ENCODE results near the gene SUN3. TPM values are rescaled to one million over a fixed set of nuclear protein-coding genes. Genes with fewer than 3 reads are reported as not detected.

The SUN3 gene
- total RNA-seq, 1 experiment from 2014 or later = not detected

- peaks cover 20% of the 10 kb centered on the region for H3K27me3 Mint-ChIP-seq (ENCODE audit: low read depth)
- Histone ChIP-seq H3K27ac (ENCODE audit: insufficient read length, low read depth, low read length) (no peak overlapping the region), H3K23ac (ENCODE audit: insufficient read length, low read depth, low read length) (no peak overlapping the region), H3K9me3 (ENCODE audit: control insufficient read depth, low read depth, low read length) (no peaks in the 10 kb centered on the region), H2BK12ac (ENCODE audit: insufficient read length, low read depth, low read length) (no peak overlapping the region), H3K14ac (ENCODE audit: insufficient read depth, low read length) (no peak overlapping the region), H4K91ac (ENCODE audit: insufficient read length, low read depth, low read length) (no peak overlapping the region), H3K4me1 (ENCODE audit: insufficient read depth, low read length) (peaks cover 13% of the 10 kb centered on the region; the same call in 1 of the 2 replicates), H3K4ac (ENCODE audit: low read depth, low read length) (no peak overlapping the region), H3K18ac (ENCODE audit: insufficient read length, low read depth, low read length) (no peak overlapping the region), H4K5ac (ENCODE audit: insufficient read length, low read depth, low read length) (no peak overlapping the region), H2BK5ac (ENCODE audit: insufficient read length, low read length) (no peak overlapping the region), H4K20me1 (ENCODE audit: control insufficient read depth, insufficient read depth, insufficient read length) (no peaks in the 10 kb centered on the region), H3K9ac (ENCODE audit: extremely low read depth, insufficient read length, low read length) (no peak overlapping the region), H3K79me2 (ENCODE audit: insufficient read depth, low read length) (no peaks in the 10 kb centered on the region), H2AK5ac (ENCODE audit: insufficient read length, low read length) (no peak overlapping the region), H2BK20ac (ENCODE audit: low read depth, low read length, poor library complexity, severe bottlenecking) (no peak overlapping the region), H3T11ph (ENCODE audit: low read length) (no peak overlapping the region), H4K8ac (replicated peaks; ENCODE audit: insufficient read length, low read depth, low read length) (no peak overlapping the region), H2BK15ac (ENCODE audit: low read depth, low read length) (no peak overlapping the region), H3K4me2 (ENCODE audit: insufficient read depth, insufficient read length, low read length) (no peak overlapping the region), H3K27me3 (ENCODE audit: insufficient read depth, low read length) (peaks cover 7% of the 10 kb centered on the region; the same call in 1 of the 2 replicates), H3K56ac (ENCODE audit: insufficient read length, low read depth, low read length) (no peak overlapping the region), H3K23me2 (ENCODE audit: insufficient read length, low read depth, low read length, poor library complexity, severe bottlenecking) (peaks cover 3% of the 10 kb centered on the region), H2BK120ac (ENCODE audit: low read depth, low read length, poor library complexity, severe bottlenecking) (no peak overlapping the region), H3K79me1 (ENCODE audit: insufficient read depth, low read depth, low read length, poor library complexity, severe bottlenecking) (no peaks in the 10 kb centered on the region), H2AFZ (ENCODE audit: low read length) (no peak overlapping the region)
- no peak overlapping the region for H3K4me3 Mint-ChIP-seq
- no peak overlapping the region for H3K27ac Mint-ChIP-seq
- no peak for TF ChIP-seq CTCF (conservative IDR thresholded peaks at IDR 0.05)
- H3K9me3 Mint-ChIP-seq = no peaks in the 10 kb centered on the region
- no peaks in the 10 kb centered on the region for H3K36me3 Mint-ChIP-seq (ENCODE audit: insufficient read depth in 1 of 3, low read depth in 3 of 3)
- WGBS (ENCODE audit: extremely low coverage, insufficient read length, low lambda C conversion rate) = no CpG with 5 or more reads among the region's 3 CpGs
- peaks cover 59 to 65% of the 10 kb centered on the region in 2 experiments for H3K4me1 Mint-ChIP-seq
- DNase-seq = no peak
Measured at GRCh38 chr7:48041653-48041970, 12.7 kb upstream of the SUN3 start.
